K562 (cell line): ENCODE results near the gene TTN. TPM values are rescaled to one million over a fixed set of nuclear protein-coding genes. Genes with fewer than 3 reads are reported as not detected.

ENCODE experiments used
- ATAC-seq: fragments of 200-7000 bp; cut with Tn5 transposase; 3 replicates; pipeline ENCODE4 v1.9.1; 2020; ENCODE audit warnings: moderate library complexity
- BruUV-seq: library from RNA; stranded (reverse); fragments of 400-500 nt; replicated peaks from 2 replicates; lab custom pipeline; 2021; lab: Mats Ljungman, UMichigan
- CTCF ChIA-PET: fragments of 300-600 bp; formaldehyde crosslinking; extraction: SDS; loops from one replicate; lab custom pipeline; 2021; ENCODE audit warnings: low intra/inter-chr PET ratio; lab: Yijun Ruan, JAX
- POLR2A ChIA-PET: fragments of 300-600, 350-650 bp; sonication (Branson Sonifier 250); formaldehyde crosslinking; extraction: SDS; loops from one replicate; lab custom pipeline; 2021; ENCODE audit warnings: antibody characterized with exemption, inconsistent platforms; lab: Yijun Ruan, JAX
- DNase-seq, 4 experiments: peaks; one replicate each; pipeline versions ENCODE4 v3.0.0 to v3.0.0-alpha.2; 2011 to 2018; ENCODE audit warnings: low spot score in 3 of 4, mixed read lengths in 3 of 4; ENCODE audit errors: extremely low read depth in 1 of 4
- FAIRE-seq: peaks from 2 replicates; lab custom pipeline; 2011; peaks lifted over from hg19 to GRCh38; lab: Jason Lieb, UNC
- H2AFZ ChIP-seq: 2 replicates; pipeline ENCODE4 v1.6.0; 2011; ENCODE audit warnings: low read depth, low read length, control low read depth, inconsistent platforms
- H3K27ac ChIP-seq: fragments of 200-600 bp; 3 replicates; pipeline ENCODE4 v1.8.0; 2011; ENCODE audit warnings: low read depth, mild to moderate bottlenecking, control low read depth, inconsistent platforms, low read length, moderate library complexity, mixed read lengths; ENCODE audit errors: extremely low read depth
- H3K27me3 ChIP-seq, 2 experiments: fragments of 300-600 bp in 1 of 2; 2 replicates in 1 of 2; 3 replicates in 1 of 2; pipeline versions ENCODE4 v1.6.0 to v1.8.0; 2011; ENCODE audit warnings: inconsistent platforms in 2 of 2, low read length in 2 of 2, mild to moderate bottlenecking in 1 of 2, mixed read lengths in 1 of 2, moderate library complexity in 1 of 2; ENCODE audit not compliant: control insufficient read depth in 2 of 2, insufficient read depth in 2 of 2
- H3K36me3 ChIP-seq: fragments of 300-600 bp; 3 replicates; pipeline ENCODE4 v1.8.0; 2011; ENCODE audit warnings: mild to moderate bottlenecking, low read length, inconsistent platforms; ENCODE audit not compliant: control insufficient read depth, insufficient read depth
- H3K4me1 ChIP-seq, 2 experiments: fragments of 200-600 bp in 1 of 2; replicated peaks in 1 of 2; 2 replicates in 1 of 2; 3 replicates in 1 of 2; pipeline versions ENCODE4 v1.5.1 to v1.8.0; 2011; ENCODE audit warnings: inconsistent platforms in 2 of 2, low read length in 2 of 2, mild to moderate bottlenecking in 1 of 2, mixed read lengths in 1 of 2, moderate library complexity in 1 of 2; ENCODE audit not compliant: control insufficient read depth in 2 of 2, insufficient read depth in 2 of 2
- H3K4me2 ChIP-seq: 2 replicates; pipeline ENCODE4 v1.6.1; 2011; ENCODE audit warnings: low read length, control low read depth, inconsistent platforms, mixed read lengths; ENCODE audit not compliant: insufficient read depth
- H3K4me3 ChIP-seq: fragments of 200-600 bp; sonication (generic), shearing (Covaris generic); 2 replicates; pipeline ENCODE4 v1.5.1; 2016; ENCODE audit warnings: control low read depth, inconsistent platforms
- H3K79me2 ChIP-seq: fragments of 200-600 bp; 3 replicates; pipeline ENCODE4 v1.8.0; 2011; ENCODE audit warnings: low read length, inconsistent platforms; ENCODE audit not compliant: control insufficient read depth, insufficient read depth
- H3K9ac ChIP-seq, 2 experiments: 2 replicates each; pipeline versions ENCODE4 v1.6.0 to v1.6.1; 2011; ENCODE audit warnings: low read depth in 2 of 2, low read length in 2 of 2, control low read depth in 1 of 2, inconsistent platforms in 1 of 2, mild to moderate bottlenecking in 1 of 2, mixed read lengths in 1 of 2; ENCODE audit not compliant: insufficient read depth in 1 of 2
- H3K9me1 ChIP-seq: one replicate; pipeline ENCODE4 v1.6.0; 2011; ENCODE audit warnings: inconsistent platforms, mild to moderate bottlenecking, low read length, moderate library complexity; ENCODE audit not compliant: control insufficient read depth, insufficient read depth
- H3K9me3 ChIP-seq: replicated peaks from 2 replicates; pipeline ENCODE4 v1.5.1; 2011; ENCODE audit warnings: low read depth, low read length, inconsistent platforms; ENCODE audit not compliant: control insufficient read depth, insufficient read depth
- H4K20me1 ChIP-seq: replicated peaks from 2 replicates; pipeline ENCODE4 v1.6.1; 2011; ENCODE audit warnings: low read length, inconsistent platforms, mixed read lengths; ENCODE audit not compliant: control insufficient read depth, insufficient read depth
- BDP1 ChIP-seq: IDR thresholded peaks from 3 replicates; pipeline ENCODE4 v1.6.1; 2011; ENCODE audit not compliant: insufficient read length, insufficient read depth
- CHD1 ChIP-seq: fragments of 200-600 bp; sonication (generic); IDR thresholded peaks from one replicate; pipeline ENCODE4 v1.6.1; 2012; ENCODE audit warnings: mild to moderate bottlenecking, moderate library complexity, low read length, inconsistent platforms
- GATAD2A ChIP-seq: fragments of 450-650 bp; IDR thresholded peaks from 2 replicates; pipeline ENCODE4 v1.6.1; 2017
- HDAC8 ChIP-seq: fragments of 450-650 bp; IDR thresholded peaks from 2 replicates; pipeline ENCODE4 v1.6.1; 2016; ENCODE audit warnings: mild to moderate bottlenecking, missing genetic modification characterization, moderate library complexity, missing compliant biosample characterization
- MEIS2 ChIP-seq: fragments of 450-650 bp; IDR thresholded peaks from 2 replicates; pipeline ENCODE4 v1.6.1; 2014; ENCODE audit warnings: mild to moderate bottlenecking; ENCODE audit not compliant: partially characterized antibody
- PTRF ChIP-seq: fragments of 450-650 bp; IDR thresholded peaks from 2 replicates; pipeline ENCODE4 v1.6.1; 2016; ENCODE audit warnings: mild to moderate bottlenecking, missing genetic modification characterization, missing compliant biosample characterization
- PYGO2 ChIP-seq: fragments of 450-650 bp; IDR thresholded peaks from 2 replicates; pipeline ENCODE4 v1.6.1; 2016; ENCODE audit warnings: mild to moderate bottlenecking, missing genetic modification characterization, moderate library complexity, missing compliant biosample characterization
- SUPT5H ChIP-seq: fragments of 450-650 bp; IDR thresholded peaks from 2 replicates; pipeline ENCODE4 v1.6.1; 2016
- TRIM24 ChIP-seq, 2 experiments: fragments of 450-650 bp; IDR thresholded peaks; 2 replicates each; pipeline ENCODE4 v1.6.1; 2016
- ZNF316 ChIP-seq: fragments of 450-650 bp; IDR thresholded peaks from 2 replicates; pipeline ENCODE4 v1.6.1; 2016
- ZNF512 ChIP-seq: IDR thresholded peaks from 2 replicates; pipeline ENCODE4 v1.6.1; 2016; ENCODE audit warnings: missing genetic modification characterization, missing compliant biosample characterization
- WGBS: fragments of 100-300 bp; shearing (Covaris generic); methylation state at CpG from one replicate; pipeline ENCODE4 v1.1.6; 2016; ENCODE audit warnings: low coverage, mixed read lengths; ENCODE audit not compliant: insufficient coverage; ENCODE audit errors: missing lambda C conversion rate; 5-methylcytosine and 5-hydroxymethylcytosine counted together
- in situ Hi-C: fragments of 300-500 bp; cut with MboI; formaldehyde crosslinking; loops from 4 replicates; pipeline ENCODE4 v1.15.0; 2018; ENCODE audit warnings: inconsistent platforms, mixed read lengths
- intact Hi-C: fragments of 100-400 bp; cut with micrococcal nuclease; formaldehyde crosslinking; loops from 2 replicates; pipeline ENCODE4 v1.14.2; 2022
- polyA plus RNA-seq, 8 experiments: library from polyadenylated mRNA; depleted of rRNA in 4 of 8; stranded (reverse) in 5 of 8; unstranded in 3 of 8; fragments of >200 nt; fragmentation: Nextera tagmentation in 2 of 8; fragmentation: Illumina TruSeq in 1 of 8; extraction: Ambion mirVana in 2 of 8; extraction: Trizol in 1 of 8; gene quantifications; 2 replicates each; pipeline versions ENCODE4 v1.2.1 to v1.2.3, GENCODE V29; 2011 to 2014; ENCODE audit warnings: inconsistent platforms in 1 of 8, missing spikeins in 1 of 8
- total RNA-seq, 7 experiments: library from RNA; depleted of rRNA in 6 of 7; stranded (reverse); fragments of >200 nt in 6 of 7; fragmentation: Illumina TruSeq in 2 of 7; extraction: Trizol in 2 of 7; gene quantifications; 2 replicates each; pipeline versions ENCODE4 v1.2.1 to v1.2.3, GENCODE V29; 2011 to 2021; ENCODE audit warnings: low replicate concordance in 1 of 7
- TF ChIP-seq, protein P1 (sequence below): fragments of 450-650 bp; formaldehyde crosslinking; IDR thresholded peaks from 2 replicates; pipeline ENCODE4 v1.4.0; 2022; ENCODE audit warnings: mild to moderate bottlenecking, moderate library complexity
- TF ChIP-seq, protein P2 (sequence below), 2 experiments: IDR thresholded peaks in 1 of 2; conservative IDR thresholded peaks in 1 of 2; 2 replicates each; pipeline ENCODE4 v1.6.1; 2016; ENCODE audit warnings: low read depth in 2 of 2, mild to moderate bottlenecking in 1 of 2, missing compliant biosample characterization in 1 of 2, missing genetic modification characterization in 1 of 2, moderate library complexity in 1 of 2
- TF ChIP-seq, protein P3 (sequence below): fragments of 150-350 bp; IDR thresholded peaks from 2 replicates; pipeline ENCODE4 v1.6.1; 2014; ENCODE audit warnings: low read depth, mild to moderate bottlenecking, low read length, borderline replicate concordance

TTN gene
- total and polyA plus RNA-seq, 9 of the 15 experiments (the other 6 are each of a cell fraction or from before 2014, with no cell fraction given): under 0.01 to 0.20 (median 0.04) TPM; not detected in 1

DNA sequence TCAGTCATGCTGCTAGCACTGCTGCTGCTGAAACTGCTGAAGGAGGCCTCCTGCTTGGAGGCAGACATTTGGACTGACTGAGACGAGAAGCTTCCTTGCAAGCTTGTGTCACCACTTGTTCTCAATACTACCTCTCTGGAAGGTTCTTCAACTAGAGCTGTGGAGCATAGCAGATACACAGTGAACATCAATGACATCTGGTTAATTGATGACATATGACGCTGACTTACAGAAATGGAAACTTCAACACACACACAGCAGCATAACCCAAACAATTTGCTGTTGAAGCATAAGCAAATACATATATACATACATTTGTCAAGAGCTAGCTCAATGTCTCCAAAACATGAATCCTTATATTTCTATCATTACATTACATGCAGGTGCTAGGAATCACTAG lies 279.6 kb downstream of the TTN start:
- intact Hi-C loops (no loop called here), in situ Hi-C loops (no loop called here)
- Histone ChIP-seq H4K20me1 (peaks cover 4% of the 10 kb centered on the region), H2AFZ (no peak overlapping the region), H3K4me3 (no peak overlapping the region), H3K27me3 (no peaks in the 10 kb centered on the region), H3K79me2 (peaks cover 76% of the 10 kb centered on the region), H3K9me1 (no peaks in the 10 kb centered on the region), H3K4me1 (peaks cover 0 to 2% of the 10 kb centered on the region in 2 experiments; a peak in 1 of 5 replicates), H3K4me2 (no peak overlapping the region), H3K27ac (no peak overlapping the region), H3K9me3 (no peaks in the 10 kb centered on the region; the same call in 1 of the 2 replicates), H3K36me3 (peaks cover 16% of the 10 kb centered on the region; the same call in 2 of the 3 replicates), H3K9ac (peak overlapping the region in 1 of 2 experiments; percentile 32; a peak in 1 of 4 replicates)
- no peak for FAIRE-seq
- ChIA-PET CTCF (no interaction called here), POLR2A (interaction anchor here (1.0 to 1.3 kb wide), 3 partner anchors 11 to 16 kb away, joined by 3 read pairs; no protein-coding TSS in a partner anchor)
- no TSS peak for BruUV-seq
- DNase-seq: no peak
- WGBS: 65% methylated on average over 2 of the region's 2 CpGs
- no peak for ATAC-seq
- TF ChIP-seq, protein P1, sequence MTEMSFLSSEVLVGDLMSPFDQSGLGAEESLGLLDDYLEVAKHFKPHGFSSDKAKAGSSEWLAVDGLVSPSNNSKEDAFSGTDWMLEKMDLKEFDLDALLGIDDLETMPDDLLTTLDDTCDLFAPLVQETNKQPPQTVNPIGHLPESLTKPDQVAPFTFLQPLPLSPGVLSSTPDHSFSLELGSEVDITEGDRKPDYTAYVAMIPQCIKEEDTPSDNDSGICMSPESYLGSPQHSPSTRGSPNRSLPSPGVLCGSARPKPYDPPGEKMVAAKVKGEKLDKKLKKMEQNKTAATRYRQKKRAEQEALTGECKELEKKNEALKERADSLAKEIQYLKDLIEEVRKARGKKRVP (CRISPR knock-in tag): no peak
- TF ChIP-seq PYGO2 (no peak), GATAD2A (no peak), HDAC8 (no peak), CHD1 (no peak), PTRF (tag) (no peak), ZNF512 (tag) (no peak), TRIM24 (IDR thresholded peaks at IDR 0.05) (no peak), SUPT5H (no peak), MEIS2 (peak; percentile 45), BDP1 (no peak), ZNF316 (0 out of 2 replicates have a peak, but pooled peaks have one; percentile 13)
- TF ChIP-seq, protein P2, sequence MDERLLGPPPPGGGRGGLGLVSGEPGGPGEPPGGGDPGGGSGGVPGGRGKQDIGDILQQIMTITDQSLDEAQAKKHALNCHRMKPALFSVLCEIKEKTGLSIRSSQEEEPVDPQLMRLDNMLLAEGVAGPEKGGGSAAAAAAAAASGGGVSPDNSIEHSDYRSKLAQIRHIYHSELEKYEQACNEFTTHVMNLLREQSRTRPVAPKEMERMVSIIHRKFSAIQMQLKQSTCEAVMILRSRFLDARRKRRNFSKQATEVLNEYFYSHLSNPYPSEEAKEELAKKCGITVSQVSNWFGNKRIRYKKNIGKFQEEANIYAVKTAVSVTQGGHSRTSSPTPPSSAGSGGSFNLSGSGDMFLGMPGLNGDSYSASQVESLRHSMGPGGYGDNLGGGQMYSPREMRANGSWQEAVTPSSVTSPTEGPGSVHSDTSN (CRISPR knock-in tag; IDR thresholded peaks at IDR 0.05; ENCODE audit: low read depth): no peak
- TF ChIP-seq, protein P2 (tag; conservative IDR thresholded peaks at IDR 0.05; ENCODE audit: low read depth): peak; percentile 47; the same call in 1 of the 2 replicates
- TF ChIP-seq, protein P3, sequence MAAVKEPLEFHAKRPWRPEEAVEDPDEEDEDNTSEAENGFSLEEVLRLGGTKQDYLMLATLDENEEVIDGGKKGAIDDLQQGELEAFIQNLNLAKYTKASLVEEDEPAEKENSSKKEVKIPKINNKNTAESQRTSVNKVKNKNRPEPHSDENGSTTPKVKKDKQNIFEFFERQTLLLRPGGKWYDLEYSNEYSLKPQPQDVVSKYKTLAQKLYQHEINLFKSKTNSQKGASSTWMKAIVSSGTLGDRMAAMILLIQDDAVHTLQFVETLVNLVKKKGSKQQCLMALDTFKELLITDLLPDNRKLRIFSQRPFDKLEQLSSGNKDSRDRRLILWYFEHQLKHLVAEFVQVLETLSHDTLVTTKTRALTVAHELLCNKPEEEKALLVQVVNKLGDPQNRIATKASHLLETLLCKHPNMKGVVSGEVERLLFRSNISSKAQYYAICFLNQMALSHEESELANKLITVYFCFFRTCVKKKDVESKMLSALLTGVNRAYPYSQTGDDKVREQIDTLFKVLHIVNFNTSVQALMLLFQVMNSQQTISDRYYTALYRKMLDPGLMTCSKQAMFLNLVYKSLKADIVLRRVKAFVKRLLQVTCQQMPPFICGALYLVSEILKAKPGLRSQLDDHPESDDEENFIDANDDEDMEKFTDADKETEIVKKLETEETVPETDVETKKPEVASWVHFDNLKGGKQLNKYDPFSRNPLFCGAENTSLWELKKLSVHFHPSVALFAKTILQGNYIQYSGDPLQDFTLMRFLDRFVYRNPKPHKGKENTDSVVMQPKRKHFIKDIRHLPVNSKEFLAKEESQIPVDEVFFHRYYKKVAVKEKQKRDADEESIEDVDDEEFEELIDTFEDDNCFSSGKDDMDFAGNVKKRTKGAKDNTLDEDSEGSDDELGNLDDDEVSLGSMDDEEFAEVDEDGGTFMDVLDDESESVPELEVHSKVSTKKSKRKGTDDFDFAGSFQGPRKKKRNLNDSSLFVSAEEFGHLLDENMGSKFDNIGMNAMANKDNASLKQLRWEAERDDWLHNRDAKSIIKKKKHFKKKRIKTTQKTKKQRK: no peak
